Retinal pigment epithelial cell (primary cell): ENCODE measurements around the gene PDIA6.

Source experiments
- DNase-seq: peaks from one replicate; pipeline ENCODE4 v3.0.0-alpha.2; 2010; ENCODE audit warnings: low read depth
- H3K4me3 ChIP-seq: 2 replicates; pipeline ENCODE4 v1.5.1; 2011; ENCODE audit warnings: mild to moderate bottlenecking, low read length, control low read depth, moderate library complexity
- CTCF ChIP-seq: conservative IDR thresholded peaks from 2 replicates; pipeline ENCODE4 v1.5.1; 2011; ENCODE audit warnings: low read depth, low read length, control low read depth, inconsistent platforms

Gene PDIA6

GRCh38 chr2:10802657-10803056 lies 9.9 kb downstream of the PDIA6 start:
- DNase-seq = no peak
- no peak for TF ChIP-seq CTCF
- no peak overlapping the region for H3K4me3 ChIP-seq

GRCh38 chr2:10800163-10800562 lies 12.4 kb downstream of the PDIA6 start:
- TF ChIP-seq CTCF = no peak
- no peak overlapping the region for H3K4me3 ChIP-seq
- no peak for DNase-seq

- TF ChIP-seq CTCF = peak; percentile 26
Measured at GRCh38 chr2:10798783-10799182, 13.8 kb downstream of the PDIA6 start.

GRCh38 chr2:10796703-10797102 lies 15.9 kb downstream of the PDIA6 start:
- no peak for DNase-seq
- TF ChIP-seq CTCF = no peak
- no peak overlapping the region for H3K4me3 ChIP-seq

More at GRCh38 chr2:10798783-10799182, 13.8 kb downstream of the PDIA6 start:
- no peak overlapping the region for H3K4me3 ChIP-seq
- no peak for DNase-seq

GRCh38 chr2:10795508-10796046 lies 17.0 kb downstream of the PDIA6 start:
- H3K4me3 ChIP-seq = no peak overlapping the region
- no peak for DNase-seq
- no peak for TF ChIP-seq CTCF

- DNase-seq = no peak
- no peak overlapping the region for H3K4me3 ChIP-seq
- no peak for TF ChIP-seq CTCF
Measured at GRCh38 chr2:10794876-10795275, 17.7 kb downstream of the PDIA6 start.

GRCh38 chr2:10793816-10794215 lies 18.8 kb downstream of the PDIA6 start:
- no peak for TF ChIP-seq CTCF
- DNase-seq = no peak
- H3K4me3 ChIP-seq = no peak overlapping the region
